Spleen (tissue), 7 donors: ENCODE measurements around the gene HDGFL3.

ENCODE experiments used
- CTCF ChIP-seq, 11 experiments: fragments of 200-600 bp in 7 of 11; fragments of 450-650 bp in 4 of 11; sonication (generic) in 4 of 11; IDR thresholded peaks in 8 of 11; conservative IDR thresholded peaks in 3 of 11; 1 replicate in 7 of 11; 2 replicates in 4 of 11; pipeline versions ENCODE4 v1.4.0 to v1.8.0; 2016 to 2021; ENCODE audit warnings: antibody characterized with exemption in 11 of 11, inconsistent platforms in 4 of 11, mild to moderate bottlenecking in 1 of 11
- POLR2AphosphoS5 ChIP-seq, 3 donors: sonication (generic); formaldehyde crosslinking; IDR thresholded peaks; one replicate each; pipeline ENCODE4 v1.5.1; 2017; ENCODE audit warnings: antibody characterized with exemption in 3 of 3
- donor health status: DM: no; HTN: no; CAD: no; lungs with moderate emphysema.
- donor health status: DM: no; HTN: no; CAD: no.
- donor health status: DM: no; HTN: no; CAD: no.

- TF ChIP-seq CTCF (IDR thresholded peaks at IDR 0.05 in 8 of 11, conservative IDR thresholded peaks at IDR 0.05 in 3 of 11) (no peak), POLR2AphosphoS5 (IDR thresholded peaks at IDR 0.05) (no peak)
Observed at GRCh38 chr15:83174891-83175290, 32.7 kb downstream of the HDGFL3 start.
